Stimulated activated effector memory CD8-positive, alpha-beta T cell treated with anti-CD3 and anti-CD28 coated beads, Interleukin-12 subunit alpha, Interleukin-12 subunit beta, amount 100 ng/mL, for 72 hours (primary cell): ENCODE results near the gene COL20A1.

Experiments
- ATAC-seq: fragments of 150-1000 bp; cut with Tn5 transposase; 2 replicates; pipeline ENCODE4 v1.10.0; 2021
- DNase-seq, 2 donors: peaks; one replicate each; pipeline ENCODE4 v3.0.0; 2021 to 2022; ENCODE audit warnings: low spot score in 2 of 2
- H3K27ac Mint-ChIP-seq: one replicate; pipeline ENCODE4 v1.8.0; 2022; ENCODE audit warnings: mild to moderate bottlenecking, mixed read lengths
- H3K36me3 Mint-ChIP-seq: one replicate; pipeline ENCODE4 v1.8.0; 2022; ENCODE audit warnings: mild to moderate bottlenecking, mixed read lengths
- H3K4me1 Mint-ChIP-seq: one replicate; pipeline ENCODE4 v1.8.0; 2022; ENCODE audit warnings: mixed read lengths
- H3K4me3 Mint-ChIP-seq: one replicate; pipeline ENCODE4 v1.8.0; 2022; ENCODE audit warnings: mild to moderate bottlenecking, mixed read lengths
- H3K9me3 Mint-ChIP-seq: one replicate; pipeline ENCODE4 v1.8.0; 2022; ENCODE audit warnings: mixed read lengths

Gene COL20A1

DNA sequence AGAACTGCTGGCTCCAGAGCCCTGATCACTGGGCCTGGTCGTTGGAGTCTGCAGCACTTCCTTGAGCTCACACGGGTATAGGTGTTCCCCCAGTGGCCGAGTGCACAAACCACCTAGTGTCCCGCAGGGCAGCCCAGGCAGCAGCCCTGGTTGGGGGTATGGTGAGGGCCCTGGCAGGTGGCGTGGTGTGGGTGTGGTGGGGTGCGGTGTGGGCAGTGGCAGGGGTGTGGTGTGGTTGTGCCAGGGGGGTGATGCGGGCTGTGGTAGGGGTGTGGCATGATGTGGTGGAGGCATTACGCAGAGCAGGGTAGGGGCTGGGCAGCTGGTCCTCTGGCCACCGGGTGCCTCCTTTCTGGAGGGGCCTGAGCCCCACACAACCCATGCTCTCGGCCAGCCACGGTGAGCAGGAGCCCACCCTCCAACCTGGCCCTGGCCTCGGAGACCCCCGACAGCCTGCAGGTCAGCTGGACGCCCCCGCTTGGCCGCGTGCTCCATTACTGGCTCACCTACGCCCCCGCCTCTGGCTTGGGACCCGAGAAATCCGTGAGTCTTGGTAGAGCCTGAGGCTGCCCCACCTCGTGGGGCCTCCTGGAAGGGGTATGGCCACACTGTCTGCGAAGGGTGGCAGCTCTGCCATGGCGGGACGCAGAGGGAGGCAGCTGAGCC lies 20.5 kb downstream of the COL20A1 start:
- no peak overlapping the region for H3K4me3 Mint-ChIP-seq
- no peak for DNase-seq
- H3K9me3 Mint-ChIP-seq = no peaks in the 10 kb centered on the region
- ATAC-seq = no peak
- no peaks in the 10 kb centered on the region for H3K4me1 Mint-ChIP-seq
- no peak overlapping the region for H3K27ac Mint-ChIP-seq
- no peaks in the 10 kb centered on the region for H3K36me3 Mint-ChIP-seq

DNA sequence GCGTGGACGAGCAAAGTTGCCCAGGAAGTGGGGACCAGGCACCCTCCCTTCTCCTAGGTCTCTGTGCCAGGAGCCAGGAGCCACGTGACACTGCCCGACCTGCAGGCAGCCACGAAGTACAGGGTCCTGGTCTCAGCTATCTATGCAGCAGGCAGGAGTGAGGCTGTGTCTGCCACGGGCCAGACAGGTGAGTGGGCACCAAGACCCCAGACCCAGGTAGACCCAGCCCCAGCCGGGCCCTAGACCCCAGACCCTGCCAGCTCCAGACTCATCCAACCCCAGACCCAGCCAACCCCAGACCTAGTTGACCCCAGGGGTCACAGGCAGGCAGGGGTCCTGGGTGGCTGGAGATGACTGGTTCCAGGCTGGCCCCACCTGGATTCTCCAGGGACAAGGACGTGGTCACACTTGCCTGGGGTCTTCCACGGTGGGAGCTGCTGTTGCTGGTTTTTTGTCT lies 21.1 kb downstream of the COL20A1 start:
- ATAC-seq = no peak
- no peaks in the 10 kb centered on the region for H3K9me3 Mint-ChIP-seq
- H3K4me1 Mint-ChIP-seq = no peaks in the 10 kb centered on the region
- H3K4me3 Mint-ChIP-seq = no peak overlapping the region
- DNase-seq = no peak
- H3K36me3 Mint-ChIP-seq = no peaks in the 10 kb centered on the region
- H3K27ac Mint-ChIP-seq = no peak overlapping the region

DNA sequence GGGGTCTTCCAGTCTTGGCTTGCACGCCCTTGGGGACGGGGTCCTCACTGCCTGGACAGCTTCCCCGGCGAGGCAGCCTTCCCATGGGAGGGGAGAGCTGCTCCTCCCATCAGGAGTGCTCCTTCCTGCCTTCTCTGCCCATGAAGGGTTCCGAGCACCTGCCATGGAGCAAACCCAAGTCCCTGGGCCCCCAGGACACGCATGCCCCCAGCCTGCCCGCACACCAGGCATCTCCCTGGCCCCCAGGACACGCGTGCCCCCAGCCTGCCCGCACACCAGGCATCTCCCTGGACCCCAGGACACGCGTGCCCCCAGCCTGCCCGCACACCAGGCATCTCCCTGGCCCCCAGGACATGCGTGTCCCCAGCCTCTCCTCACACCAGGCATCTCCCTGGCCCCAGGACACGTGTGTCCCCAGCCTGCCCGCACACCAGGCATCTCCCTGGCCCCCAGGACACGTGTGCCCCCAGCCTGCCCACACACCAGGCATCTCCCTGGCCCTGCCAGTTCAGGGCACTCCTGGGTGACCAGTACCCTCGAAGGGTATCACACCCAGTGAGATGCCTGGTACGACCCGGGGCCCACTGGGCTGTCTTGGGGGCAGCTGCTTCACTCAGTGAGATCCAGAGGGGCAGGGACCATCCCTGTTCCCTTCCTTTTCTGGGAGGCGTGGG lies 21.7 kb downstream of the COL20A1 start:
- Mint-ChIP-seq H3K4me3 (no peak overlapping the region), H3K4me1 (no peaks in the 10 kb centered on the region), H3K9me3 (no peaks in the 10 kb centered on the region), H3K36me3 (no peaks in the 10 kb centered on the region), H3K27ac (no peak overlapping the region)
- DNase-seq = no peak
- ATAC-seq = no peak

DNA sequence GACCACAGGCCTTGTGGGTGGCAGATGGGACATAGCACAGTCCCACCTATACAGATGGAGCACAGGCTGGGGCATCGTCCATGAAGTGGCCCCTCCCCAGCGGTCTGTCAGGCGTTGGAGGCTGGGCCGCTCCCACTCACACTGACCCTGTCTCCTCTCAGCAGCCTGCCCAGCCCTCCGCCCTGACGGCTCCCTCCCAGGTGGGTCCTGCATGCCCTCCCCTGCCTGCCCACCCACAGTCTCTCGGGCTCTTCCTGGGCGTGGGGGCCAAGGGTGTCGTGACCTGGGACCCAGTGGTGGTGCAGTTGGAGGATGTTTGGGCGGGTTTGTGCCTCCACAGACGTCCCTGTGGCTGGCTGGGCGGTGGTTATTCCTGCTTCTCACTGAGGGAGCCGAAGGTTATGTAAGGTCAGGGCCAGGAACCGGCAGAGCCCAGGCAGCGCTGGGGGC lies 22.3 kb downstream of the COL20A1 start:
- H3K4me1 Mint-ChIP-seq = no peaks in the 10 kb centered on the region
- H3K9me3 Mint-ChIP-seq = no peaks in the 10 kb centered on the region
- no peaks in the 10 kb centered on the region for H3K36me3 Mint-ChIP-seq
- DNase-seq = no peak
- no peak overlapping the region for H3K27ac Mint-ChIP-seq
- H3K4me3 Mint-ChIP-seq = no peak overlapping the region
- ATAC-seq = no peak

DNA sequence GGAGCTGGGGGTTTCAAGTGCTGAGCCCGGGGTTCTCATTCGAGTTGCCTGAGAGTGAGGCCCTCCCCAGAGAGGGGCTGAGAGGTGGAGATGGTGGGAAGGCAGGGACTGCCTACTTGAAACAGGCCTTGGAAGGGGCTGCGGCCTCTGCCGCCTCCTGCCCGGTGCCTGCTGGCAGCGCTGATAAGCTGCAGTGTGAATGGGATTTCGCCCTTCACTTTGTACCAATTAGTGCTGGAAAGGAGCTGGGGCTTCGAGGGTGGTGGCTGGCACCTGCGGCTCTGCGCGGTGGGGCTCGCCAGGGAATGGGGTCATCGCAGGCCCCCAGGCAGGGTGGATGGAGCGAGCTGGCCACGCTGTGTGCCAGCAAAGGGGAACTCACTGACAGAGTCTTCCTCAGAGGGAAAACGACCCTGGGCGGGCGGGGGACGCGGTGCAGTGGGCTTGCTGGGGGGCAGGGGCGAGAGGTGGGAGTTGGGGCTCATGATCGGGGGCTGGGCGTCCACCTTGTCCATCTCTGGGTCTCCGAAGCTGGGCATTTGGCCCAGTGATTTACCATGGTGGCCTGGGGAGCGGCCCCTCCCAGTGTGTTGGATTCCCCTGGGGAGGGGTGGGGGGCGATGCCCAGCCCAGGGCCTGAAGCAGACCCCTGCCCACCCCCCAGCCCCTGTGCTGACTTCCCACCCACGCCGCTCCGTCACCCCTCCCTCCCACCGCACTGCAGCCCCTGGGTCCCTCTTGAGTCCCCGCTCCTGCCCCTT lies 22.9 kb downstream of the COL20A1 start:
- H3K27ac Mint-ChIP-seq = no peak overlapping the region
- H3K4me3 Mint-ChIP-seq = no peak overlapping the region
- no peak for DNase-seq
- no peak for ATAC-seq
- H3K9me3 Mint-ChIP-seq = no peaks in the 10 kb centered on the region
- no peaks in the 10 kb centered on the region for H3K4me1 Mint-ChIP-seq
- H3K36me3 Mint-ChIP-seq = no peaks in the 10 kb centered on the region

DNA sequence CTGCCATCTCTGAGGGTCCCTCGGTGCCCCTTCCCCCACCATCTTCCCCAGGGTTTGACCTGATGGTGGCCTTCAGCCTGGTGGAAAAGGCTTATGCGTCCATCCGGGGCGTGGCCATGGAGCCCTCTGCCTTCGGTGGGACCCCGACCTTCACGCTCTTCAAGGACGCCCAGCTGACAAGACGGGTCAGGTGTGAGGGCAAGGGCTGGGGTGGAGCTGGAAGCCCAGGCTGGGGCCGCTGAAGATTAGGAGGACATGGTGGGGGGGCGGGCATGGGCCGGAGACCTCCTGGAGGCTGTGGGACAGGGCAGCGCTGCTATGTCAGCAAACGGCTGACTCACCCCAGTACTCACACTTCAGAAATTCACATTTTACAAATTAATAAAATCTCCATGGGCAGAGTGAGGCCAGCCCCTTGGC lies 23.5 kb downstream of the COL20A1 start:
- Mint-ChIP-seq H3K4me1 (no peaks in the 10 kb centered on the region), H3K9me3 (no peaks in the 10 kb centered on the region), H3K27ac (no peak overlapping the region), H3K36me3 (no peaks in the 10 kb centered on the region), H3K4me3 (no peak overlapping the region)
- ATAC-seq (no peak), DNase-seq (no peak)

DNA sequence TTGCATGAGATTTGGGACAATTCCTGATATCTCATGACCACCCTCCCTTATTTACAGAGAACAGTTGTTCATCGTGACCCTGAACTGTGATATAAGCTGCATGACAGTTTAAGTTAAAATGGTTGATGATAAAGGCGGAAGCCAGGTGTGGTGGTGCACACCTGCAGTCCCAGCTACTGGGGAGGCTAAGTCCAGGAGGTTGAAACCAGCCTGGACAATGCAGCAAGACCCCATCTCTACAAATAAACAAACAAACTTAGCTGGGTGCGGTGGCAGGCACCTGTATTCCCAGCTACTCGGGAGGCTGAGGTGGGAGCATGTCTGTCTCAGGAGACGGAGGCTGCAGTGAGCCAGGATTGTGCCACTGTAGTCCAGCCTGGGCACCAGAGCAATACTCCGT lies 24.1 kb downstream of the COL20A1 start:
- ATAC-seq (no peak), DNase-seq (no peak)
- Mint-ChIP-seq H3K9me3 (no peaks in the 10 kb centered on the region), H3K36me3 (no peaks in the 10 kb centered on the region), H3K27ac (no peak overlapping the region), H3K4me1 (no peaks in the 10 kb centered on the region), H3K4me3 (no peak overlapping the region)

DNA sequence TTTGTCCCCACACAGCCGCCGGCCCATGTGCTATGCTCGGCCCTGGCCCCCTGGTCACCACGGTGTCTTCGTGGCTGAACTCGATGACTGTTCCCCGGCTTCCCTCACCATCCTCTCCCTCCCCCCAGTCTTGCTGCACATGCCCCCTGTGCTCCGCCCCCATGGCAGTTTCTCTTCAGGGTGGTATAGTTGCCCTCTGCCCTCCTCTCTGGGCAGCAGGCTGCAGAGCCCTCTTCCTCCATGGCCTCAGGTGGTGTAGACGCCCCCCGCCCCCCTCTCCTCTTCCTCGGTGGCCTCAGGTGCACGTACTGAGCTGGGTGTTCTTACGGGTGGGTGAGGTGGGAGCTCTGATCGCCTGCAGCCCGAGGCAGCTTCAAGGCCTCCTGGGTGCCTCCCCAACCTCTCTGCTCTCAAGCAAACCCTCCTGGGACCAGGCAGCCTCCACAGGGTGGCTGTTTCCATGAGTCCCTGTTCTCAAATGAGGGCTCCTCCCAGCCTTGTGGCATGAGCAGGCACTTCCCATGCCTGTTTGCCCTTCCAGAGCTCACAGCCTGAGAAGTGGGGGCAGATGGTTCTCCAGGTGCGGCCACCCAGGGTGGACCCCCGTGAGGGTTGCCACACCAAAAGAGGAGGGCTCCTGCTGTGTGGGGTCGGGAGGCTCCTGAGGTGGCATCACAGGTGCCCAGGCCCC lies 24.8 kb downstream of the COL20A1 start:
- Mint-ChIP-seq H3K36me3 (no peaks in the 10 kb centered on the region), H3K4me1 (no peaks in the 10 kb centered on the region)
- DNase-seq = no peak

DNA sequence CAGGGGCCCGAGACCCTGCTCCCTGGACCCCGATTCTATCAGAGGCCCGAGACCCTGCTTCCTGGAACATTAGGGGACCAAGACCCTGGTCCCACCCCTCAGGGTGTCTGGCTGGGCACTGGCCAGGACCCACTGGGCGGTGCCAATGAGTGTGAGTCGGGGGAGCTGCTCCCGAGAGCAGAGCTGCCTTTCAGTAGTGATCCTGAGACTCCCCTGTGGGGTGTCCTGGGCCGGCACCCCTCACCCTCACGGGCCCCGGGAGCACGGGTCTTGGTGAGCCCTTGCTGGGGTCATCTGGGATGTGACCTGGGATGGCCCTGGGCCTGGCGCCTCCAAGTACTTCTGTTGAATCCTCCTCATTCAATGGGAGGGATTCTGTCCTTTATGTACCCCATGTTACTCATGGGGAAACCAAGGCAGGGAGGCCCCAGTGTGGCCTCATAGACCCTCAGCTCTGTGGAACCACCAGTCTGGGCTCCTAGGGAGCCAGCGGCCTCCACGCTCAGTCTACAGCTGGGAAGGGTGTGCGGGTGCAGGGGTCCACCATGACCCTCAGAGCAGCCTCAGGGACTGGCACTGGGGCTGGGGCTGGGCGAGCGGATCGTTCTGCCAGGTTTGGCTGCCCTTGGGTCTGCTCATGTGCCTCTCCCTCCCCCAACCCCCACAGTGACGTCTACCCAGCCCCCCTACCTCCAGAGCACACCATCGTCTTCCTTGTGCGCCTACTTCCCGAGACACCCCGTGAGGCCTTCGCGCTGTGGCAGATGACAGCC lies 25.6 kb downstream of the COL20A1 start:
- no peaks in the 10 kb centered on the region for H3K9me3 Mint-ChIP-seq
- no peaks in the 10 kb centered on the region for H3K36me3 Mint-ChIP-seq
- no peak overlapping the region for H3K4me3 Mint-ChIP-seq
- DNase-seq (no peak), ATAC-seq (no peak)
- H3K27ac Mint-ChIP-seq = no peak overlapping the region
- no peaks in the 10 kb centered on the region for H3K4me1 Mint-ChIP-seq

More for the DNA sequence above, 24.8 kb downstream of the COL20A1 start:
- H3K27ac Mint-ChIP-seq = no peak overlapping the region
- no peaks in the 10 kb centered on the region for H3K9me3 Mint-ChIP-seq
- ATAC-seq = no peak
- H3K4me3 Mint-ChIP-seq = no peak overlapping the region

DNA sequence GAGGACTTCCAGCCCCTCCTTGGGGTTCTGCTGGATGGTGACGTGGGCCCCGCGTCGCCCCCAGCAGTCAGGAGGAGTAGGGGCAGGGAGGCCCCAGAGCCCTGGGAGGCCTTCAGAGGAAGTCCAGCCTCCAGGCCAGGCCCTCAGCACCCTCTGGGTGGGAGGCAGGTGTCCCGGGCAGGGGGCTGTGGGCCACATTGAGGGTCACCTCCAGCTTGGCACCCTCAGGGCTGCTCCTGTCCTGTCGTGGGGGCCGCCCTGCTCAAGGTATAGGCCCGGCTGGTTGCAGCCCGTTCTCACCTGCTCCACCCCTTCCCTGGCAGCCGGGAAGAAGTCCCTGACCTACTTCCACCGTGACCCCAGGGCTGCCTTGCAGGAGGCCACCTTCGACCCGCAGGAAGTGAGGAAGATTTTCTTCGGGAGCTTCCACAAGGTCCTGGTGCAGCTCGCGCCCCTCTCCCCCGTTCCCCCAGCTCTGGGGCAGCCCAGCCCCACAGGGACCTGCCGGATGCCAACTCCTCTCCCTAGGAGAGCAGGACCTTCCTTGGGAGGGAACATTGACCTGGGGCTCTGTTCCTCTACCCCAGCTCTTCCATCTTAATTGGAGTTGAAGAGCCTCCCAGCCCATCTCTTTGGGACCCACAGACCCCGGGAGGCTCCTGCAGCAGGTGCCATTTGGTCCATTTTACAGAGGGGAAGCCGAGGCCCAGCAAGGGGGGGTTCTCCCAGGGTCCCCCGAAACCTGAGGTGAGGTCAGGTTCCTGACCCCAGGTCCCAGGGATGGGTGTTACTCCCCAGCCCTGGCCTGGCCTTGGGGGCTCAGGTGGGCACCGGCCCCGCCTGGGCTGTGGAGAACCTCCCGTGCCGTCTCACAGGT lies 26.4 kb downstream of the COL20A1 start:
- H3K27ac Mint-ChIP-seq = no peak overlapping the region
- no peaks in the 10 kb centered on the region for H3K4me1 Mint-ChIP-seq
- H3K4me3 Mint-ChIP-seq = no peak overlapping the region
- no peak for ATAC-seq
- no peaks in the 10 kb centered on the region for H3K9me3 Mint-ChIP-seq
- no peak for DNase-seq
- no peaks in the 10 kb centered on the region for H3K36me3 Mint-ChIP-seq

DNA sequence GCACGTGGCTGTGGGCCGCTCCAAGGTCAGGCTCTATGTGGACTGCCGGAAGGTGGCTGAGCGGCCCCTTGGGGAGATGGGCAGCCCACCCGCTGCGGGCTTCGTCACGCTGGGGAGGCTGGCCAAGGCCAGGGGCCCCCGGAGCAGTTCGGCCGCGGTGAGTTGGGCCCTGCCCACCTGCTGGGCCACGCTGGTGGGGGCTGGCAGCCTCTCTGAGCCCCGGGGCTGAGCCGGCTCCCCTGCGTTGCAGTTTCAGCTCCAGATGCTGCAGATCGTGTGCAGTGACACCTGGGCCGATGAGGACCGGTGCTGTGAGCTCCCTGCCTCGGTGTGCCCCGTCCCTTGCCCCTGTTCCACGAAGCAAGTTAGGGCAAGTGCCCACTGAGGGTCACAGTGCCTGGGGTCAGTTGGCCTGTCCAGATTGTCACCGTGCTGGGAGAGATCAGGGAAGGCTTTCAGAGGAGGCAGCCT lies 27.1 kb downstream of the COL20A1 start:
- DNase-seq (no peak), ATAC-seq (no peak)
- no peaks in the 10 kb centered on the region for H3K9me3 Mint-ChIP-seq
- H3K36me3 Mint-ChIP-seq = no peaks in the 10 kb centered on the region
- no peak overlapping the region for H3K27ac Mint-ChIP-seq
- H3K4me1 Mint-ChIP-seq = no peaks in the 10 kb centered on the region
- H3K4me3 Mint-ChIP-seq = no peak overlapping the region

DNA sequence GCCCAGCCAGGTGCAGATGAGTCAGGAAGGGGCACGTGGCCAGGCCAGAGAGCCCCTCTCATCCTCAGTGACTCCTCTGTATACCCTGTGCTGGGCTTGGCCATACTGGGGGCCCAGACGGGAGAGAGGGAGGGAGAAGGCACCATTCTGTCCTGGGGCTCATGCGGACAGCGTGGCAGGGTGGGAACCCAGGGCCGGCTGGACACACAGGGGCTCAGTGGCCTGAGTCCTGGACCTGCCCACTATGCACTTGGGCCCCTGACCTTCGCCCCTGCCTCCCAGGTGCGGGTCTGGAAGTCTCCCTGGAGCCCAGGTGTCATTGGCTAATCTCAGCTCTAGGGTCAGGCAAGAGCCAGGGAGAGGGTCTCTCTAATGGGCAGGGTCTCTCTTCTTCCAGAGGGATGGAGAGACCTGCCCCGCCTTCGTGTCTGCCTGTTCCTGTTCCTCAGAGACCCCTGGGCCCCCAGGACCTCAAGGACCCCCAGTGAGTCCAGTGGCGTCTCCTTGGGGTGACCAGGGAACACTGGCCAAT lies 27.7 kb downstream of the COL20A1 start:
- ATAC-seq (no peak), DNase-seq (no peak)
- Mint-ChIP-seq H3K36me3 (no peaks in the 10 kb centered on the region), H3K4me3 (no peak overlapping the region), H3K4me1 (no peaks in the 10 kb centered on the region), H3K27ac (no peak overlapping the region), H3K9me3 (no peaks in the 10 kb centered on the region)

DNA sequence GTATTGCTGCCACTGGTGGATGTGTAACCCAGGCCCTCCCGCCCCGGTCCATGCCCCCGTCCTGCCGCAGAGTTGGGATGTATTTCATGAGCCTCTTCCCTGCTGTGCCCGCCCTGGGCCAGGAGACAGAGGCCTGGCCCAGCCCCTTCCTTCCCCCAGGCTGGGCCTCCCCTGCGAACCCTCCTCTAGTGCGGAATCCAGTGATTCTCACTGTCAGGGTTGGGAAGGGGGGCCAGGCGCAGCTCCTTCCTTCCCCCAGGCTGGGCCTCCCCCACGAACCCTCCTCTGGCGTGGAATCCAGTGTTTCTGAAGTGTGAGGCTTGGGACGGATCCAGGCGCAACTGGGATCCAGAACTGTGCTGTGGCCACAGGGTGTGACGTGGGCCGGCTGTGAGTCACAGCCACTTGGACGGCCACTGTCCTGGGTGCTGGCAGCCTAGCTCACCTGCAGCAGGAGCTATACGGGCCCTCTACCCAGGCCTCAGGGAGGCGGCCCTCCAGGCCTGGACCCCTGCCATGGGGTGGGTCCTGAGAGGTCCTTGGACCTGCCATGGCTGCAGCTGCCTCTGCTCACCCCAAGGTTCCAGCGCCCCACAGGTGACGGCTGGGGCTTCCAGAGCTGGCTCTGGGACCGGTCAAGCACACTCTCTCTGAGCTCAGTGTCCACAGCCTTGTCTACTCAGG lies 28.3 kb downstream of the COL20A1 start:
- no peaks in the 10 kb centered on the region for H3K9me3 Mint-ChIP-seq
- no peak overlapping the region for H3K27ac Mint-ChIP-seq
- no peak overlapping the region for H3K4me3 Mint-ChIP-seq
- DNase-seq = no peak
- H3K4me1 Mint-ChIP-seq = no peaks in the 10 kb centered on the region
- no peaks in the 10 kb centered on the region for H3K36me3 Mint-ChIP-seq
- no peak for ATAC-seq
